Measurements from ENCODE around the gene CALHM6. TPM values are rescaled to one million over a fixed set of nuclear protein-coding genes. Genes with fewer than 3 reads are reported as not detected.

CALHM6 gene
- total RNA-seq (2022; extraction: Qiagen RNA extraction): not detected in 5 replicates

GRCh38 chr6:116461331-116461931 is at the start of gene CALHM6:
TSS of gene CALHM6 (plus strand) at chr6:116461375. CDS start at chr6:116461930, 555 bp downstream.

GRCh38 chr6:116511424-116512110 is 50.4 kb downstream of the CALHM6 start, which contains the start of gene CALHM5:
TSS of gene CALHM5 (plus strand) at chr6:116511639. CDS start at chr6:116511697, 58 bp downstream.

Other genes starting within 250 kb of the CALHM6 start
- 2.7 to 3.7 TPM (median 3.1 TPM) in 5 replicates for gene TSPYL4, start 207.3 kb upstream of the CALHM6 start, total RNA-seq (2022; extraction: Qiagen RNA extraction)
- 25.3 to 33.4 TPM (median 26.8 TPM) in 5 replicates for gene TSPYL1, start 181.4 kb upstream of the CALHM6 start, total RNA-seq (2022; extraction: Qiagen RNA extraction)
- gene DSE, start 90.4 kb upstream of the CALHM6 start, total RNA-seq (2022; extraction: Qiagen RNA extraction): 10.8 to 14.9 TPM (median 13.3 TPM) in 5 replicates
- gene CALHM5, start 50.3 kb downstream of the CALHM6 start, total RNA-seq (2022; extraction: Qiagen RNA extraction): 0.03 to 0.09 TPM (median 0.05 TPM) in 5 replicates
- not detected in 5 replicates for gene TRAPPC3L, start 84.3 kb downstream of the CALHM6 start, total RNA-seq (2022; extraction: Qiagen RNA extraction)
- not detected in 5 replicates for gene CALHM4, start 92.4 kb downstream of the CALHM6 start, total RNA-seq (2022; extraction: Qiagen RNA extraction)
- 25.3 to 33.2 TPM (median 31.4 TPM) in 5 replicates for gene RWDD1, start 110.1 kb downstream of the CALHM6 start, total RNA-seq (2022; extraction: Qiagen RNA extraction)
- gene RSPH4A, start 155.1 kb downstream of the CALHM6 start, total RNA-seq (2022; extraction: Qiagen RNA extraction): 0.12 to 0.20 TPM (median 0.15 TPM) in 5 replicates
- 6.2 to 7.3 TPM (median 6.7 TPM) in 5 replicates for gene ZUP1, start 207.4 kb downstream of the CALHM6 start, total RNA-seq (2022; extraction: Qiagen RNA extraction)
- 0.85 to 2.0 TPM (median 1.4 TPM) in 5 replicates for gene KPNA5, start 219.8 kb downstream of the CALHM6 start, total RNA-seq (2022; extraction: Qiagen RNA extraction)